Tibial nerve (tissue), 4 donors: Measurements from ENCODE around the gene STK10.

Experiments used
- EP300 ChIP-seq, 2 donors: sonication (generic); formaldehyde crosslinking; IDR thresholded peaks; one replicate each; pipeline ENCODE4 v1.6.1; 2017; ENCODE audit warnings: antibody characterized with exemption in 2 of 2, mild to moderate bottlenecking in 1 of 2
- POLR2A ChIP-seq, 2 donors: fragments of 450-650 bp; IDR thresholded peaks; one replicate each; pipeline ENCODE4 v1.6.1; 2017; ENCODE audit warnings: antibody characterized with exemption in 2 of 2, mild to moderate bottlenecking in 2 of 2, moderate library complexity in 2 of 2
- TF ChIP-seq, protein P1 (sequence below), 5 experiments: fragments of 200-600 bp in 3 of 5; fragments of 450-650 bp in 2 of 5; sonication (generic) in 3 of 5; IDR thresholded peaks; one replicate each; pipeline ENCODE4 v1.5.1; 2016 to 2019; ENCODE audit warnings: antibody characterized with exemption in 5 of 5, mild to moderate bottlenecking in 3 of 5, moderate library complexity in 2 of 5

DNA sequence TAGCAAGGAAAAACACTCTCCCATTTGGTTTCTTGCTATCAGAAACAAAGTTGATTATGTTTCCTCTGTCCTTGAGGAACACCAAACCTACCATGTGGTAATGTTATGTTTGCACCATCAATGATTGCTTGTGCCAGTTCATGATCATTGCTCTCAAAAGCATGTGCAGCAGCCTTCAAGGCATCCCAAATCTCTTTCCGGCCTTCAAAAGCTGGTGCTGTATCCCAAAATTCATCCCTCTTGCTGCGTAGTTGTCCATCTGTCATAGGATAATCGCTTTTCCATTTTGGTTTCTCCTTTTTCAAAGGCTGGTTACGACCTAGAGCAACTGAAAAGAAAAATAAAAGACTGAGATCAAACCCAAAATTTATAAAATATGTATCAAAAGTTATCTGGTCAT lies 46.0 kb upstream of the STK10 start:
- TF ChIP-seq, protein P1, sequence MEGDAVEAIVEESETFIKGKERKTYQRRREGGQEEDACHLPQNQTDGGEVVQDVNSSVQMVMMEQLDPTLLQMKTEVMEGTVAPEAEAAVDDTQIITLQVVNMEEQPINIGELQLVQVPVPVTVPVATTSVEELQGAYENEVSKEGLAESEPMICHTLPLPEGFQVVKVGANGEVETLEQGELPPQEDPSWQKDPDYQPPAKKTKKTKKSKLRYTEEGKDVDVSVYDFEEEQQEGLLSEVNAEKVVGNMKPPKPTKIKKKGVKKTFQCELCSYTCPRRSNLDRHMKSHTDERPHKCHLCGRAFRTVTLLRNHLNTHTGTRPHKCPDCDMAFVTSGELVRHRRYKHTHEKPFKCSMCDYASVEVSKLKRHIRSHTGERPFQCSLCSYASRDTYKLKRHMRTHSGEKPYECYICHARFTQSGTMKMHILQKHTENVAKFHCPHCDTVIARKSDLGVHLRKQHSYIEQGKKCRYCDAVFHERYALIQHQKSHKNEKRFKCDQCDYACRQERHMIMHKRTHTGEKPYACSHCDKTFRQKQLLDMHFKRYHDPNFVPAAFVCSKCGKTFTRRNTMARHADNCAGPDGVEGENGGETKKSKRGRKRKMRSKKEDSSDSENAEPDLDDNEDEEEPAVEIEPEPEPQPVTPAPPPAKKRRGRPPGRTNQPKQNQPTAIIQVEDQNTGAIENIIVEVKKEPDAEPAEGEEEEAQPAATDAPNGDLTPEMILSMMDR (IDR thresholded peaks at IDR 0.05): no peak
- TF ChIP-seq POLR2A (IDR thresholded peaks at IDR 0.05) (no peak), EP300 (IDR thresholded peaks at IDR 0.05) (no peak)
